ENCODE results near the gene TEC.

Gene TEC

GRCh38 chr4:48122756-48123155 lies 146.9 kb downstream of the TEC start:
- DNase-seq (ENCODE audit: low read depth in 2 of 2), result no peak

- DNase-seq (ENCODE audit: low read depth in 2 of 2), result no peak
Measured at GRCh38 chr4:48121180-48121579, 148.5 kb downstream of the TEC start.

- DNase-seq (ENCODE audit: low read depth in 2 of 2), result no peak
Measured at GRCh38 chr4:48120132-48120531, 149.5 kb downstream of the TEC start.

- no peak for DNase-seq (ENCODE audit: low read depth in 2 of 2)
Measured at GRCh38 chr4:48119646-48120045, 150.0 kb downstream of the TEC start.

- DNase-seq (ENCODE audit: low read depth in 2 of 2), result no peak
Measured at GRCh38 chr4:48118081-48118480, 151.6 kb downstream of the TEC start.

- DNase-seq (ENCODE audit: low read depth in 2 of 2), result no peak
Measured at GRCh38 chr4:48116582-48116981, 153.1 kb downstream of the TEC start.

- DNase-seq (ENCODE audit: low read depth in 2 of 2), result no peak
Measured at GRCh38 chr4:48114412-48114811, 155.2 kb downstream of the TEC start.

GRCh38 chr4:48112017-48112667 lies 157.5 kb downstream of the TEC start:
- no peak for DNase-seq (ENCODE audit: low read depth in 2 of 2)

- DNase-seq (ENCODE audit: low read depth in 2 of 2), result no peak
Measured at GRCh38 chr4:48110452-48110978, 159.1 kb downstream of the TEC start.

GRCh38 chr4:48109413-48110263 lies 160.0 kb downstream of the TEC start:
- no peak for DNase-seq (ENCODE audit: low read depth in 2 of 2)

GRCh38 chr4:48108309-48109073 lies 161.1 kb downstream of the TEC start:
- no peak for DNase-seq (ENCODE audit: low read depth in 2 of 2)

- DNase-seq (ENCODE audit: low read depth in 2 of 2), result no peak
Measured at GRCh38 chr4:48105230-48105629, 164.4 kb downstream of the TEC start.

GRCh38 chr4:48103483-48104139 lies 166.0 kb downstream of the TEC start:
- no peak for DNase-seq (ENCODE audit: low read depth in 2 of 2)

GRCh38 chr4:48102303-48102702 lies 167.3 kb downstream of the TEC start:
- DNase-seq (ENCODE audit: low read depth in 2 of 2), result no peak

GRCh38 chr4:48100256-48100655 lies 169.4 kb downstream of the TEC start:
- DNase-seq (ENCODE audit: low read depth in 2 of 2), result no peak

GRCh38 chr4:48095441-48095840 lies 174.2 kb downstream of the TEC start:
- DNase-seq (ENCODE audit: low read depth in 2 of 2), result no peak

- DNase-seq (ENCODE audit: low read depth in 2 of 2), result peak; percentile 7 to 42
Measured at GRCh38 chr4:48093991-48094416, 175.6 kb downstream of the TEC start.

- no peak for DNase-seq (ENCODE audit: low read depth in 2 of 2)
Measured at GRCh38 chr4:48090621-48091020, 179.0 kb downstream of the TEC start.

GRCh38 chr4:48085821-48086589 lies 183.6 kb downstream of the TEC start:
- DNase-seq (ENCODE audit: low read depth in 2 of 2), result no peak
